Parathyroid adenoma (tissue), 2 donors: Measurements from ENCODE around the gene NUDT15.
"Not testable (repeated sequence)": the region's sequence is repeated elsewhere in the genome, so short reads cannot be mapped to it uniquely, and the experiment has no call there.

ENCODE experiments used
- H2AFZ ChIP-seq: fragments of 300-600 bp; sonication (generic); one replicate; pipeline ENCODE4 v1.7.0; 2017; ENCODE audit warnings: antibody characterized with exemption, mild to moderate bottlenecking
- H3K27ac ChIP-seq: fragments of 300-600 bp; sonication (generic); one replicate; pipeline ENCODE4 v1.7.0; 2017
- H3K27me3 ChIP-seq: fragments of 300-600 bp; sonication (generic); one replicate; pipeline ENCODE4 v1.7.0; 2017; ENCODE audit warnings: low read length; ENCODE audit not compliant: control insufficient read depth, insufficient read depth
- H3K36me3 ChIP-seq: fragments of 300-600 bp; sonication (generic); one replicate; pipeline ENCODE4 v1.7.0; 2017; ENCODE audit warnings: low read length; ENCODE audit not compliant: control insufficient read depth, insufficient read depth
- H3K4me1 ChIP-seq: fragments of 300-600 bp; sonication (generic); one replicate; pipeline ENCODE4 v1.7.0; 2017; ENCODE audit warnings: control low read depth
- H3K4me2 ChIP-seq: fragments of 300-600 bp; sonication (generic); one replicate; pipeline ENCODE4 v1.7.0; 2017; ENCODE audit warnings: low read length
- H3K4me3 ChIP-seq: fragments of 300-600 bp; sonication (generic); one replicate; pipeline ENCODE4 v1.7.0; 2017; ENCODE audit warnings: low read depth, low read length
- H3K79me2 ChIP-seq: fragments of 300-600 bp; sonication (generic); one replicate; pipeline ENCODE4 v1.7.0; 2017; ENCODE audit warnings: control low read depth
- H3K9ac ChIP-seq: fragments of 300-600 bp; sonication (generic); one replicate; pipeline ENCODE4 v1.7.0; 2017; ENCODE audit warnings: mild to moderate bottlenecking
- H3K9me3 ChIP-seq: fragments of 300-600 bp; sonication (generic); one replicate; pipeline ENCODE4 v1.7.0; 2017; ENCODE audit warnings: low read length; ENCODE audit not compliant: control insufficient read depth
- TF ChIP-seq, protein P1 (sequence below): fragments of 300-600 bp; sonication (generic); IDR thresholded peaks from one replicate; pipeline ENCODE4 v1.7.0; 2017; ENCODE audit warnings: antibody characterized with exemption, mild to moderate bottlenecking
- donor health status: primary hyperparathyroidism.

The NUDT15 gene

DNA sequence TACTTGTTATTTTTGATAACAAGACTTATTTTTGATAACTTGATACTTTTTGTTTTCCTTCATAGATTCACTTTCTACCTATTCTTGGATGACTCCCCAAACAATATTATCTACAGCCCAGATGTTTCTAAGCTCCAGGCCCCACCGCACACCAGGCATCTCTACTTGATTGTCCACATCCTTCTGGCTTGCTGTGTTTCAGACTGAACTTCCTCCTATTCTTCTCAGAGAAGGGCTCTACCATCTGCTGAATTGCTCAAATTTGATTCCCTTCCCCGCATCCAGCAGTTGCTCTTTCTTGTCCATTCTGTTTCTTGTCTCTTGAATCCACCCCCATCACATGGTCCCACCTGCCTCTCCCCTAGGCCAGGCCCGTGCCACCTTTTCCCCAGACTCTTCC, 13.0 kb downstream of the NUDT15 start:
- Histone ChIP-seq H3K4me1 (no peaks in the 10 kb centered on the region), H3K9ac (no peak overlapping the region), H3K79me2 (no peaks in the 10 kb centered on the region), H3K4me3 (no peak overlapping the region), H3K27me3 (no peaks in the 10 kb centered on the region), H2AFZ (no peak overlapping the region), H3K27ac (no peak overlapping the region), H3K4me2 (no peak overlapping the region), H3K36me3 (no peaks in the 10 kb centered on the region), H3K9me3 (no peaks in the 10 kb centered on the region)
- TF ChIP-seq, protein P1, sequence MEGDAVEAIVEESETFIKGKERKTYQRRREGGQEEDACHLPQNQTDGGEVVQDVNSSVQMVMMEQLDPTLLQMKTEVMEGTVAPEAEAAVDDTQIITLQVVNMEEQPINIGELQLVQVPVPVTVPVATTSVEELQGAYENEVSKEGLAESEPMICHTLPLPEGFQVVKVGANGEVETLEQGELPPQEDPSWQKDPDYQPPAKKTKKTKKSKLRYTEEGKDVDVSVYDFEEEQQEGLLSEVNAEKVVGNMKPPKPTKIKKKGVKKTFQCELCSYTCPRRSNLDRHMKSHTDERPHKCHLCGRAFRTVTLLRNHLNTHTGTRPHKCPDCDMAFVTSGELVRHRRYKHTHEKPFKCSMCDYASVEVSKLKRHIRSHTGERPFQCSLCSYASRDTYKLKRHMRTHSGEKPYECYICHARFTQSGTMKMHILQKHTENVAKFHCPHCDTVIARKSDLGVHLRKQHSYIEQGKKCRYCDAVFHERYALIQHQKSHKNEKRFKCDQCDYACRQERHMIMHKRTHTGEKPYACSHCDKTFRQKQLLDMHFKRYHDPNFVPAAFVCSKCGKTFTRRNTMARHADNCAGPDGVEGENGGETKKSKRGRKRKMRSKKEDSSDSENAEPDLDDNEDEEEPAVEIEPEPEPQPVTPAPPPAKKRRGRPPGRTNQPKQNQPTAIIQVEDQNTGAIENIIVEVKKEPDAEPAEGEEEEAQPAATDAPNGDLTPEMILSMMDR = no peak

DNA sequence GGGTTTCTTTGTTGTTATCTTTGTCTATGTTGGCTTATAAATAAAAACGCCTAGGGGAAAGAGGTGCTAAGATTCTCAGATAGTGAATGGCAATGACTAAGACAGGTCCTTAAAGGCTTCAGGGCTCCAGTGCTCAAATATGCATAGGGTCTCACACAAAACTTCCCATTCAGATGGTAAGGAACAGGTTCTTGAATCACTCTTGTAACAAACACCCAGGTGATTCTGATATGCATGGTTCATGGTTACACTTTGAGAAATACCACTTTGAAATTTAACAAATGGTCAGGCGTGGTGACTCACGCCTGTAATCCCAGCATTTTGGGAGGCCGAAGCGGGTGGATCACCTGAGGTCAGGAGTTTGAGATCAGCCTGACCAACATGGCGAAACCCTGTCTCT, 17.1 kb downstream of the NUDT15 start:
- no peaks in the 10 kb centered on the region for H3K27me3 ChIP-seq
- H3K9me3 ChIP-seq = no peaks in the 10 kb centered on the region
- no peaks in the 10 kb centered on the region for H3K36me3 ChIP-seq
- no peak overlapping the region for H3K27ac ChIP-seq
- TF ChIP-seq, protein P1 = no peak
- H3K79me2 ChIP-seq = no peaks in the 10 kb centered on the region
- no peaks in the 10 kb centered on the region for H3K4me1 ChIP-seq
- no peak overlapping the region for H3K9ac ChIP-seq
- H3K4me2 ChIP-seq = no peak overlapping the region
- no peak overlapping the region for H2AFZ ChIP-seq
- no peak overlapping the region for H3K4me3 ChIP-seq

DNA sequence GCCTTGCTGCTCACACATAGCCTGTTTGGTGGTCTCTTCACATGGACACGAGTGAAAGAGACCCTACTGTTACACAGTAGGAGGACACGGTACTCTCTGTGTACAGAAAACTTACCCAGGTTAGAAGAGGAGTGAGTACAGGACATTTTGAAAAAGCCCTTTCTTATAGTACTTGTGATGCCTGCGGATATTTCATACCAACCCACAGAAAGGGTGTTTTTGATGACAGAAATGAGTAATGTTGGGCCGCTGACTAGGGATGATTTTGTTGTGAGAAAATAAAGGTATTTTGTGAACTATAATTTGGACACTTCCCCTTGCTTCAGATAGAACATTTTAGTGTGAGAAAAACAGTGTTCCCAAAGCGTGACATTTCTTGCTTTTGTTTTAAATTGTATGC, 18.2 kb downstream of the NUDT15 start:
- Histone ChIP-seq H3K79me2 (no peaks in the 10 kb centered on the region), H2AFZ (no peak overlapping the region), H3K27me3 (no peaks in the 10 kb centered on the region), H3K4me3 (no peak overlapping the region), H3K9ac (no peak overlapping the region), H3K4me2 (no peak overlapping the region), H3K9me3 (no peaks in the 10 kb centered on the region), H3K36me3 (no peaks in the 10 kb centered on the region), H3K27ac (no peak overlapping the region), H3K4me1 (no peaks in the 10 kb centered on the region)
- TF ChIP-seq, protein P1 = no peak

DNA sequence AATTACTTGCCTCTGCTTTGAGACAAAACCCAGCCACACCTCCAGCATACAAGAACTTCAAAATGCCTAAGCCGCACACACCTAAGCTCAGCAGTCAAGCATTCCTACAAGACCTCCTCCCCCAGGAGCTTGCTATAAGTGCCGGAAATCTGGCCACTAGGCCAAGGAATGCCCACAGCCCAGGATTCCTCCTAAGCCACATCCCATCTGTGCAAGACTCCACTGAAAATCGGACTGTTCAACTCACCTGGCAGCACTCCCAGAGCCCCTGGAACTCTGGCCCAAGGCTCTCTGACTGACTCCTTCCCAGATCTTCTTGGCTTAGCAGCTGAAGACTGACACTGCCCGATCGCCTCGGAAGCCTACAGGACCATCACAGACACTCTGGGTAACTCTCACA, 21.0 kb downstream of the NUDT15 start:
- H3K36me3 ChIP-seq, H3K4me1 ChIP-seq, H3K79me2 ChIP-seq, H3K9ac ChIP-seq, H2AFZ ChIP-seq, H3K27me3 ChIP-seq, H3K4me2 ChIP-seq, H3K4me3 ChIP-seq, H3K27ac ChIP-seq, H3K9me3 ChIP-seq: not testable (repeated sequence)

DNA sequence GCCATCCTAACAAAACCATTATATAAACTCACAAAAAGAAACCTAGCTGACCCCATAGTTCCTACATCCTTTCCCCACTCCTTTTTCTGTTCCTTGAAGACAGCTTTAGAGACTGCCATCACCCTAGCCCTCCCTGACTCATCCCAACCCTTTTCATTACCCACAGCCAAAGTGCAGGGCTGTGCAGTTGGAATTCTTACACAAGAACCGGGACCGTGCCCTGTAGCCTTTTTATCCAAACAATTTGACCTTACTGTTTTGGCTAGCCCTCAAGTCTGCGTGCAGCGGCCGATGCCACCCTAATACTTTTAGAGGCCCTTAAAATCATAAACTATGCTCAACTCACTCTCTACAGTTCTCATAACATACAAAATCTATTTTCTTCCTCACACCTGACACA, 22.4 kb downstream of the NUDT15 start:
- not testable (repeated sequence) for H2AFZ ChIP-seq, H3K36me3 ChIP-seq, H3K27ac ChIP-seq, H3K4me1 ChIP-seq, H3K4me3 ChIP-seq, H3K4me2 ChIP-seq, H3K27me3 ChIP-seq, H3K9ac ChIP-seq, H3K79me2 ChIP-seq, H3K9me3 ChIP-seq

DNA sequence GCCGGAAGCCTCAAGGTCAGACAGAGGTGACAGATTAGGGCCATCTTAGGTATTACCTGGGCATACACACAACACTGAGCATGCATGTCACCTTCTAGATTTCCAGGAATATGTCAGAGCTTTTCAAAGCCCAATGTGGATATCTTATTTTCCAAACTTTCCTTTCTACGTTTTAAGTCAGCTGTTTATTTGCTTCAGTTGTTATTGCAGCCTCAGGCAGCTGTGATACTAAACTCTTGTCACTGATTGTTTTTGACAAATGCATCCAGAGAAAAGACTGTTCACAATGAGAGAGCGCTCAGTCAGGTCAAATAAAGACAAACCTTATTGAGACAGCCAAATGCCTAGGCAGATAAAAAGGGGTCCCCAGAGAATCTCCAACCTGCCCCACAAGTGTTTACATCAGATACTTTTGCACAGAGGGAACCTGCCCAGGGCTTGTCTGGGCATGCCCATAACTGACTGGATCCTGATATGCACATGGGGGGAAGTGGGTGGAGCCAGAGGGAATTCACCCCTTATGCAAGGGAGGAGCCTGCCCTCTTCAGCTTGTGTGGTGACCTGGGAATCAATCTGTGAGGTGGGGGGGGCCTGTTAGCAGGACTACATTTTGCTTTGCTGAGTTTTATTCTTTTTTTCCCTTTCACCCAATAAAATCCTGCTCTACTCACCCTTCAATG, 28.9 kb downstream of the NUDT15 start:
- H3K4me1 ChIP-seq = no peaks in the 10 kb centered on the region
- no peak overlapping the region for H3K9ac ChIP-seq
- no peak overlapping the region for H2AFZ ChIP-seq
- H3K4me3 ChIP-seq = no peak overlapping the region
- no peak overlapping the region for H3K4me2 ChIP-seq
- no peaks in the 10 kb centered on the region for H3K27me3 ChIP-seq
- TF ChIP-seq, protein P1 = no peak
- H3K79me2 ChIP-seq = peaks cover 4% of the 10 kb centered on the region
- H3K9me3 ChIP-seq = no peaks in the 10 kb centered on the region
- H3K36me3 ChIP-seq = no peaks in the 10 kb centered on the region
- H3K27ac ChIP-seq = no peak overlapping the region
